Transverse colon (tissue), 4 donors: ENCODE measurements around the gene OR2D2. TPM values are rescaled to one million over a fixed set of nuclear protein-coding genes. Genes with fewer than 3 reads are reported as not detected.

Source experiments
- DNase-seq: peaks from one replicate; pipeline ENCODE4 v3.0.0-alpha.2; 2019
- H3K27ac ChIP-seq, 4 donors: fragments of 200-600 bp; sonication (generic); 2 replicates each; pipeline ENCODE4 v1.5.1; 2016 to 2018; ENCODE audit warnings: inconsistent platforms in 4 of 4
- H3K27me3 ChIP-seq: fragments of 200-600 bp; sonication (generic); 2 replicates; pipeline ENCODE4 v1.5.1; 2017; ENCODE audit warnings: inconsistent platforms
- H3K36me3 ChIP-seq, 4 donors: fragments of 200-600 bp; sonication (generic); 2 replicates each; pipeline ENCODE4 v1.5.1; 2017 to 2019; ENCODE audit warnings: inconsistent platforms in 4 of 4
- H3K4me1 ChIP-seq, 4 donors: fragments of 200-600 bp; sonication (generic); 2 replicates each; pipeline ENCODE4 v1.5.1; 2017 to 2020; ENCODE audit warnings: inconsistent platforms in 4 of 4
- H3K4me3 ChIP-seq, 4 donors: fragments of 200-600 bp; sonication (generic); 1 replicate in 1 of 4; 2 replicates in 3 of 4; pipeline versions ENCODE4 v1.5.1 to v1.6.1; 2017 to 2019; ENCODE audit warnings: inconsistent platforms in 4 of 4
- H3K9me3 ChIP-seq, 2 donors: fragments of 200-600 bp; sonication (generic); 2 replicates each; pipeline ENCODE4 v1.5.1; 2017 to 2019; ENCODE audit warnings: inconsistent platforms in 2 of 2
- CTCF ChIP-seq, 5 experiments: fragments of 200-600 bp in 3 of 5; fragments of 450-650 bp in 2 of 5; sonication (generic) in 3 of 5; IDR thresholded peaks; 1 replicate in 2 of 5; 2 replicates in 3 of 5; pipeline ENCODE4 v1.5.1; 2016 to 2017; ENCODE audit warnings: antibody characterized with exemption in 5 of 5, inconsistent platforms in 3 of 5, mild to moderate bottlenecking in 2 of 5, moderate library complexity in 1 of 5
- EP300 ChIP-seq: sonication (generic); formaldehyde crosslinking; IDR thresholded peaks from one replicate; pipeline ENCODE4 v1.6.1; 2017; ENCODE audit warnings: antibody characterized with exemption, low read depth
- POLR2A ChIP-seq: fragments of 450-650 bp; IDR thresholded peaks from one replicate; pipeline ENCODE4 v1.6.1; 2016; ENCODE audit warnings: antibody characterized with exemption, mild to moderate bottlenecking, moderate library complexity
- POLR2AphosphoS5 ChIP-seq, 3 donors: sonication (generic); formaldehyde crosslinking; IDR thresholded peaks; one replicate each; pipeline ENCODE4 v1.6.1; 2016; ENCODE audit warnings: antibody characterized with exemption in 3 of 3
- WGBS, 2 donors: methylation state at CpG; one replicate each; pipeline ENCODE4 v1.1.5; 2018; ENCODE audit warnings: low coverage in 1 of 2; 5-methylcytosine and 5-hydroxymethylcytosine counted together
- in situ Hi-C, 4 donors: fragments of 200-750 bp; cut with MboI; loops; one replicate each; pipeline versions ENCODE4 v1.15.0 to v1.15.1; 2017; ENCODE audit warnings: low sequenced_read_pairs in 3 of 4, low pct_ligation_motif_present in 1 of 4, low pct_unique_long_range_greater_than_20kb in 1 of 4
- intact Hi-C: fragments of 100-400 bp; cut with DNase I; formaldehyde crosslinking; loops from one replicate; pipeline ENCODE4 v1.15.1; 2023; ENCODE audit warnings: low total_unique reads
- total RNA-seq, 4 donors: library from RNA; depleted of rRNA; stranded (reverse); fragments of >200 nt; gene quantifications; one replicate each; pipeline ENCODE4 v1.1.0, GENCODE V29; 2016

The OR2D2 gene
- total RNA-seq, 4 donors from 2014 or later: 0.64 to 1.4 TPM; not detected in 2

DNA sequence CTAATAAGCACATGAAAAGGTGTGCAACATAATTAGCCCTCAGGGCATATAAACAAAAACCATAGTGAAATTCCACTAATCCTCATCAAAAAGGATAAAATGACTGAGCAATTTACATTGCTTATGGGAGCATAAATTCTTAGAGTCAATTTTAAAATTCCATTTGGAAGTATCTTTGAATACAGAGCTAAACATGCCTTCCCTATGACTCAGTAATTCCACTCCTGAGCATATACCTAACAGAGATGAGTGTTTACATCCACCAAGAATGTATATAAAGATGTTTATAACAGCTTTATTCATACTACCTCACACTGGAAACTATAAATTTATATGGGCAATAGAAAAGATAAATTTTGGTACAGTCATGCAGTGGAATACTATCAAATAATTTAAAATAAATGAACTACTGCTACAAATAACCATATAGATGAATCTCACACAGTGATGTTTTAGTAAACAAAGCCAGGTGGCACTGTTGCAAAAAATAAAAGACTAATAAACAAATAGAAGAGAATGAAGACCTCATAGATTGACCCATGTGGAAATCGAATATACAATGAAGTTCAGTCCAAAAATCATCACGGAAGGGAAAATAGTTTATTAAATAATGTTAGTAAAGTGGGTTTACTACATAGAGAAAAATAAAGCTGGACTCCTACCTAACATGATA is 8.2 kb upstream of the OR2D2 start:
- no peaks in the 10 kb centered on the region for H3K4me1 ChIP-seq
- DNase-seq: no peak
- H3K27ac ChIP-seq: no peak overlapping the region
- TF ChIP-seq POLR2AphosphoS5 (IDR thresholded peaks at IDR 0.05) (no peak), CTCF (IDR thresholded peaks at IDR 0.05) (no peak), EP300 (no peak), POLR2A (no peak)
- no peaks in the 10 kb centered on the region for H3K27me3 ChIP-seq
- H3K9me3 ChIP-seq: no peaks in the 10 kb centered on the region
- in situ Hi-C loops (no loop called here), intact Hi-C loops (no loop called here)
- WGBS, 2 donors: 59 to 61% methylated on average over 2 of the region's 2 CpGs
- H3K4me3 ChIP-seq: no peak overlapping the region
- H3K36me3 ChIP-seq: no peaks in the 10 kb centered on the region

GRCh38 chr11:6898911-6899310 is 6.6 kb upstream of the OR2D2 start:
- intact Hi-C loops (no loop called here), in situ Hi-C loops (no loop called here)
- no peaks in the 10 kb centered on the region for H3K36me3 ChIP-seq
- no peaks in the 10 kb centered on the region for H3K9me3 ChIP-seq
- no peaks in the 10 kb centered on the region for H3K27me3 ChIP-seq
- H3K4me1 ChIP-seq: no peaks in the 10 kb centered on the region
- H3K27ac ChIP-seq: no peak overlapping the region
- DNase-seq: no peak
- no peak for TF ChIP-seq EP300
- no peak for TF ChIP-seq POLR2AphosphoS5 (IDR thresholded peaks at IDR 0.05)
- TF ChIP-seq CTCF (IDR thresholded peaks at IDR 0.05): no peak
- no peak for TF ChIP-seq POLR2A
- H3K4me3 ChIP-seq: no peak overlapping the region
- WGBS, 2 donors: 67% methylated on average over 1 of the region's 1 CpG; no CpG with 5 or more reads in 1 of the 2 donors

- no peaks in the 10 kb centered on the region for H3K4me1 ChIP-seq
- H3K27me3 ChIP-seq: no peaks in the 10 kb centered on the region
- intact Hi-C loops: no loop called here
- no peak overlapping the region for H3K27ac ChIP-seq
- TF ChIP-seq EP300: no peak
- no peak for TF ChIP-seq POLR2A
- TF ChIP-seq POLR2AphosphoS5 (IDR thresholded peaks at IDR 0.05): no peak
- no peak for TF ChIP-seq CTCF (IDR thresholded peaks at IDR 0.05)
- in situ Hi-C loops: no loop called here
- no peak overlapping the region for H3K4me3 ChIP-seq
- no peaks in the 10 kb centered on the region for H3K36me3 ChIP-seq
- no peaks in the 10 kb centered on the region for H3K9me3 ChIP-seq
- no peak for DNase-seq
Measured at GRCh38 chr11:6895010-6895409, 2.7 kb upstream of the OR2D2 start.

- in situ Hi-C loops (no loop called here), intact Hi-C loops (no loop called here)
- Histone ChIP-seq H3K9me3 (no peaks in the 10 kb centered on the region), H3K27me3 (no peaks in the 10 kb centered on the region), H3K4me1 (no peaks in the 10 kb centered on the region), H3K4me3 (no peak overlapping the region), H3K36me3 (no peaks in the 10 kb centered on the region), H3K27ac (no peak overlapping the region)
- no peak for DNase-seq
- TF ChIP-seq POLR2AphosphoS5 (IDR thresholded peaks at IDR 0.05) (no peak), EP300 (no peak), CTCF (IDR thresholded peaks at IDR 0.05) (no peak), POLR2A (no peak)
Measured at GRCh38 chr11:6894097-6894496, 1.8 kb upstream of the OR2D2 start.
